B cell (primary cell): ENCODE measurements around the gene SLC37A4. TPM values are rescaled to one million over a fixed set of nuclear protein-coding genes. Genes with fewer than 3 reads are reported as not detected.

Source experiments
- ATAC-seq: fragments of 200-7000 bp; cut with Tn5 transposase; one replicate; pipeline ENCODE4 v1.10.0; 2021; ENCODE audit warnings: low read depth, mild to moderate bottlenecking, moderate number of reproducible peaks, moderate library complexity
- CTCF ChIA-PET: fragments of 350-600 bp; sonication (Branson Sonifier 250); formaldehyde crosslinking; loops from one replicate; lab custom pipeline; 2021; ENCODE audit warnings: antibody characterized with exemption, inconsistent platforms; lab: Charles Lee
- POLR2A ChIA-PET: fragments of 350-600 bp; sonication (Branson Sonifier 250); formaldehyde crosslinking; loops from one replicate; lab custom pipeline; 2021; ENCODE audit warnings: antibody characterized with exemption; lab: Charles Lee
- DNase-seq: peaks from one replicate; pipeline ENCODE4 v3.0.0; 2013
- H2AFZ ChIP-seq: 2 replicates; pipeline ENCODE4 v1.6.1; 2012; ENCODE audit warnings: mild to moderate bottlenecking, low read depth, low read length; ENCODE audit not compliant: insufficient read depth, poor library complexity, severe bottlenecking
- H3K27ac ChIP-seq, 2 donors: 1 replicate in 1 of 2; 2 replicates in 1 of 2; pipeline ENCODE4 v1.5.1; 2012 to 2013; ENCODE audit warnings: low read length in 2 of 2, mild to moderate bottlenecking in 2 of 2, moderate library complexity in 1 of 2
- H3K27me3 ChIP-seq, 4 experiments: fragments of 200-600 bp in 1 of 4; sonication (generic) in 1 of 4; replicated peaks in 1 of 4; 1 replicate in 2 of 4; 2 replicates in 2 of 4; pipeline versions ENCODE4 v1.6.1 to v1.7.0; 2013 to 2016; ENCODE audit warnings: low read length in 3 of 4, mild to moderate bottlenecking in 2 of 4, mixed read lengths in 1 of 4, moderate library complexity in 1 of 4; ENCODE audit not compliant: insufficient read depth in 4 of 4, control insufficient read depth in 3 of 4; ENCODE audit errors: control extremely low read depth in 1 of 4
- H3K36me3 ChIP-seq, 2 experiments: replicated peaks in 1 of 2; 1 replicate in 1 of 2; 2 replicates in 1 of 2; pipeline versions ENCODE4 v1.6.1 to v1.7.1; 2013; ENCODE audit warnings: low read length in 1 of 2; ENCODE audit not compliant: insufficient read depth in 2 of 2, control insufficient read depth in 1 of 2; ENCODE audit errors: control extremely low read depth in 1 of 2, extremely low read depth in 1 of 2
- H3K4me1 ChIP-seq, 2 donors: fragments of 200-600 bp in 1 of 2; sonication (generic) in 1 of 2; 1 replicate in 1 of 2; 2 replicates in 1 of 2; pipeline versions ENCODE4 v1.5.1 to v1.6.1; 2013 to 2017; ENCODE audit warnings: low read length in 2 of 2; ENCODE audit not compliant: control insufficient read depth in 2 of 2, insufficient read depth in 2 of 2
- H3K4me2 ChIP-seq: replicated peaks from 2 replicates; pipeline ENCODE3; 2012; ENCODE audit warnings: mild to moderate bottlenecking, low read depth, low read length; ENCODE audit not compliant: poor library complexity, severe bottlenecking
- H3K4me3 ChIP-seq, 5 experiments: fragments of 200-600 bp in 1 of 5; sonication (generic) in 1 of 5; 1 replicate in 3 of 5; 2 replicates in 2 of 5; pipeline versions ENCODE4 v1.5.1 to v1.7.0; 2011 to 2016; ENCODE audit warnings: low read length in 4 of 5, mild to moderate bottlenecking in 4 of 5, low read depth in 2 of 5, control low read depth in 1 of 5, moderate library complexity in 1 of 5; ENCODE audit not compliant: insufficient read depth in 1 of 5; ENCODE audit errors: control extremely low read depth in 1 of 5, extremely low read depth in 1 of 5
- H3K79me2 ChIP-seq: fragments of 200-600 bp; sonication (generic); one replicate; pipeline ENCODE4 v1.6.0; 2016; ENCODE audit warnings: low read length; ENCODE audit not compliant: control insufficient read depth, insufficient read depth
- H3K9ac ChIP-seq: fragments of 200-600 bp; sonication (generic); 2 replicates; pipeline ENCODE4 v1.6.1; 2017; ENCODE audit warnings: mild to moderate bottlenecking, low read length, moderate library complexity
- H3K9me3 ChIP-seq, 3 donors: one replicate each; pipeline versions ENCODE4 v1.6.1 to v1.7.1; 2013; ENCODE audit warnings: low read length in 2 of 3; ENCODE audit not compliant: control insufficient read depth in 2 of 3, insufficient read depth in 1 of 3; ENCODE audit errors: control extremely low read depth in 1 of 3
- H4K20me1 ChIP-seq: 2 replicates; pipeline ENCODE4 v1.6.0; 2012; ENCODE audit warnings: mild to moderate bottlenecking, low read length; ENCODE audit not compliant: insufficient read depth, control insufficient read depth, poor library complexity, severe bottlenecking
- H3K27ac Mint-ChIP-seq: one replicate; pipeline ENCODE4 v1.8.0; 2021; ENCODE audit warnings: mixed read lengths
- H3K27me3 Mint-ChIP-seq: one replicate; pipeline ENCODE4 v1.8.0; 2021; ENCODE audit warnings: mixed read lengths
- H3K4me1 Mint-ChIP-seq: one replicate; pipeline ENCODE4 v1.8.0; 2021; ENCODE audit warnings: mixed read lengths
- H3K4me3 Mint-ChIP-seq: one replicate; pipeline ENCODE4 v1.8.0; 2021; ENCODE audit warnings: mixed read lengths
- H3K9me3 Mint-ChIP-seq: one replicate; pipeline ENCODE4 v1.8.0; 2022; ENCODE audit warnings: mixed read lengths; ENCODE audit not compliant: insufficient read depth
- CTCF ChIP-seq: fragments of 200-600 bp; IDR thresholded peaks from one replicate; pipeline ENCODE4 v1.8.0; 2022; ENCODE audit warnings: antibody characterized with exemption, mild to moderate bottlenecking
- EZH2 ChIP-seq: IDR thresholded peaks from 2 replicates; pipeline ENCODE4 v1.6.1; 2012; ENCODE audit warnings: borderline replicate concordance, low read depth, mild to moderate bottlenecking, moderate library complexity, low read length; ENCODE audit not compliant: insufficient read depth, poor library complexity, severe bottlenecking
- WGBS: methylation state at CpG from one replicate; pipeline ENCODE4 v1.1.5; 2013; ENCODE audit warnings: missing lambda C conversion rate; ENCODE audit not compliant: insufficient coverage; 5-methylcytosine and 5-hydroxymethylcytosine counted together
- intact Hi-C: fragments of 100-400 bp; cut with micrococcal nuclease; formaldehyde crosslinking; loops from one replicate; pipeline ENCODE4 v1.10.0; 2022
- polyA plus RNA-seq: library from polyadenylated mRNA; depleted of rRNA; stranded (reverse); fragments of >200 nt; gene quantifications from 2 replicates; pipeline ENCODE4 v1.2.3, GENCODE V29; 2012
- total RNA-seq, 2 donors: library from RNA; stranded (reverse); fragments of 120-200 nt in 1 of 2; gene quantifications; 1 replicate in 1 of 2; 2 replicates in 1 of 2; pipeline versions ENCODE4 v1.2.3 to v1.2.4, GENCODE V29; 2013 to 2022

Gene SLC37A4
- total and polyA plus RNA-seq, 2 donors (not counting 1 experiment from before 2014, with no cell fraction given): 14.3 to 26.3 TPM

GRCh38 chr11:119065369-119065768, 34.7 kb upstream of the SLC37A4 start:
- Mint-ChIP-seq H3K9me3 (no peaks in the 10 kb centered on the region), H3K4me3 (peak overlapping the region; percentile 30), H3K27me3 (no peaks in the 10 kb centered on the region), H3K27ac (peak overlapping the region; percentile 73), H3K4me1 (peaks cover 38% of the 10 kb centered on the region)
- Histone ChIP-seq H3K9ac (no peak overlapping the region), H3K9me3 (no peaks in the 10 kb centered on the region), H3K4me1 (peaks cover 15 to 28% of the 10 kb centered on the region in 2 donors), H2AFZ (no peak overlapping the region), H3K36me3 (peaks cover 5 to 11% of the 10 kb centered on the region in 2 experiments), H3K27me3 (no peaks in the 10 kb centered on the region), H4K20me1 (no peaks in the 10 kb centered on the region), H3K4me3 (no peak overlapping the region), H3K27ac (no peak overlapping the region), H3K4me2 (no peak overlapping the region), H3K79me2 (peaks cover 87% of the 10 kb centered on the region)
- CTCF ChIA-PET: interaction anchor here (1.8 kb wide), 1 partner anchor 131 kb away, joined by 7 read pairs; no protein-coding TSS in a partner anchor
- DNase-seq (peak; percentile 55), ATAC-seq (no peak)
- POLR2A ChIA-PET: no interaction called here
- TF ChIP-seq CTCF (peak; percentile 46), EZH2 (no peak)
- intact Hi-C loops: no loop called here
- WGBS: 84% methylated on average over 4 of the region's 4 CpGs

- Mint-ChIP-seq H3K27ac (no peak overlapping the region), H3K9me3 (no peaks in the 10 kb centered on the region), H3K4me3 (no peak overlapping the region), H3K4me1 (peaks cover 30% of the 10 kb centered on the region), H3K27me3 (no peaks in the 10 kb centered on the region)
- Histone ChIP-seq H3K4me3 (no peak overlapping the region), H4K20me1 (no peaks in the 10 kb centered on the region), H3K27me3 (no peaks in the 10 kb centered on the region), H3K4me1 (peaks cover 12 to 20% of the 10 kb centered on the region in 2 donors), H3K79me2 (peaks cover 74% of the 10 kb centered on the region), H2AFZ (no peak overlapping the region), H3K9me3 (no peaks in the 10 kb centered on the region), H3K9ac (no peak overlapping the region), H3K4me2 (no peak overlapping the region), H3K27ac (no peak overlapping the region), H3K36me3 (peaks cover 3 to 4% of the 10 kb centered on the region in 2 experiments)
- ChIA-PET CTCF (interaction anchor here (0.8 to 1.3 kb wide), 3 partner anchors 8 to 39 kb away, joined by 3 to 4 read pairs (median 3); partner anchors contain the start of gene DPAGT1), POLR2A (interaction anchor here (1.0 kb wide), 1 partner anchor 11 kb away, joined by 4 read pairs; no protein-coding TSS in a partner anchor)
- intact Hi-C loops: no loop called here
- TF ChIP-seq CTCF (no peak), EZH2 (no peak)
- DNase-seq: no peak
- WGBS: 97% methylated on average over 4 of the region's 5 CpGs
- ATAC-seq: no peak
Observed at GRCh38 chr11:119062779-119063178, 32.1 kb upstream of the SLC37A4 start.
